Measurements from ENCODE around the gene TMEM41B.

Gene TMEM41B

GRCh38 chr11:9310485-9311090 is 3.8 kb downstream of the TMEM41B start:
- no peak for TF ChIP-seq ESRRG (CRISPR knock-in tag; IDR thresholded peaks at IDR 0.05)
- no peak for TF ChIP-seq TSHZ2 (CRISPR knock-in tag; IDR thresholded peaks at IDR 0.05)
- no peak for TF ChIP-seq CREB5 (CRISPR knock-in tag; IDR thresholded peaks at IDR 0.05; ENCODE audit: low read depth)
- TF ChIP-seq ISL1 (CRISPR knock-in tag; IDR thresholded peaks at IDR 0.05), result no peak
- no peak for TF ChIP-seq TOX (CRISPR knock-in tag; IDR thresholded peaks at IDR 0.05; ENCODE audit: borderline replicate concordance)
- no peak for TF ChIP-seq TCF4 (CRISPR knock-in tag; IDR thresholded peaks at IDR 0.05; ENCODE audit: borderline replicate concordance)
- no peak for TF ChIP-seq ZNF8 (CRISPR knock-in tag; IDR thresholded peaks at IDR 0.05)
- TF ChIP-seq OSR1 (CRISPR knock-in tag; IDR thresholded peaks at IDR 0.05), result no peak
- no peak for TF ChIP-seq CSRNP3 (CRISPR knock-in tag; IDR thresholded peaks at IDR 0.05)
- no peak for TF ChIP-seq CSDC2 (CRISPR knock-in tag; IDR thresholded peaks at IDR 0.05)
- no peak for TF ChIP-seq POU6F1 (CRISPR knock-in tag; IDR thresholded peaks at IDR 0.05; ENCODE audit: borderline replicate concordance, low read depth)
- TF ChIP-seq ZNF565 (CRISPR knock-in tag; conservative IDR thresholded peaks at IDR 0.05; ENCODE audit: low read depth), result no peak
- no peak for TF ChIP-seq BACH2 (CRISPR knock-in tag; IDR thresholded peaks at IDR 0.05; ENCODE audit: borderline replicate concordance)
- TF ChIP-seq RARB (CRISPR knock-in tag; IDR thresholded peaks at IDR 0.05), result no peak
- no peak for TF ChIP-seq PPARA (CRISPR knock-in tag; IDR thresholded peaks at IDR 0.05; ENCODE audit: borderline replicate concordance)
- TF ChIP-seq ZNF70 (CRISPR knock-in tag; IDR thresholded peaks at IDR 0.05), result no peak
- TF ChIP-seq ZC3H10 (CRISPR knock-in tag; IDR thresholded peaks at IDR 0.05), result no peak
- TF ChIP-seq GLIS3 (CRISPR knock-in tag; IDR thresholded peaks at IDR 0.05), result no peak
- TF ChIP-seq ARNTL (CRISPR knock-in tag; IDR thresholded peaks at IDR 0.05; ENCODE audit: borderline replicate concordance, low read depth), result no peak
- TF ChIP-seq ZFP3 (CRISPR knock-in tag; IDR thresholded peaks at IDR 0.05), result no peak
- ATAC-seq, result no peak

GRCh38 chr11:9304178-9304577 is 10.2 kb downstream of the TMEM41B start:
- TF ChIP-seq OSR1 (CRISPR knock-in tag; IDR thresholded peaks at IDR 0.05), result no peak
- TF ChIP-seq ARNTL (CRISPR knock-in tag; IDR thresholded peaks at IDR 0.05; ENCODE audit: borderline replicate concordance, low read depth), result no peak
- no peak for TF ChIP-seq ESRRG (CRISPR knock-in tag; IDR thresholded peaks at IDR 0.05)
- TF ChIP-seq BACH2 (CRISPR knock-in tag; IDR thresholded peaks at IDR 0.05; ENCODE audit: borderline replicate concordance), result no peak
- no peak for TF ChIP-seq ZNF8 (CRISPR knock-in tag; IDR thresholded peaks at IDR 0.05)
- no peak for TF ChIP-seq RARB (CRISPR knock-in tag; IDR thresholded peaks at IDR 0.05)
- no peak for TF ChIP-seq ISL1 (CRISPR knock-in tag; IDR thresholded peaks at IDR 0.05)
- TF ChIP-seq TSHZ2 (CRISPR knock-in tag; IDR thresholded peaks at IDR 0.05), result no peak
- no peak for TF ChIP-seq PPARA (CRISPR knock-in tag; IDR thresholded peaks at IDR 0.05; ENCODE audit: borderline replicate concordance)
- no peak for TF ChIP-seq PATZ1 (CRISPR knock-in tag; IDR thresholded peaks at IDR 0.05; ENCODE audit: borderline replicate concordance)
- TF ChIP-seq TOX (CRISPR knock-in tag; IDR thresholded peaks at IDR 0.05; ENCODE audit: borderline replicate concordance), result no peak
- no peak for TF ChIP-seq GLIS3 (CRISPR knock-in tag; IDR thresholded peaks at IDR 0.05)
- no peak for TF ChIP-seq ZNF565 (CRISPR knock-in tag; conservative IDR thresholded peaks at IDR 0.05; ENCODE audit: low read depth)
- no peak for TF ChIP-seq CSDC2 (CRISPR knock-in tag; IDR thresholded peaks at IDR 0.05)
- no peak for TF ChIP-seq CSRNP3 (CRISPR knock-in tag; IDR thresholded peaks at IDR 0.05)
- TF ChIP-seq CREB5 (CRISPR knock-in tag; IDR thresholded peaks at IDR 0.05; ENCODE audit: low read depth), result no peak
- no peak for ATAC-seq

Data from SK-N-SH treated with all-trans-retinoic acid at 6 μM for 48 hours (cell line).